ENCODE measurements around the gene PLAC8L1. TPM values are rescaled to one million over a fixed set of nuclear protein-coding genes. Genes with fewer than 3 reads are reported as not detected.
A peak's percentile ranks its signal among the peaks of the same experiment; 100 is the strongest.

Gene PLAC8L1
- polyA plus RNA-seq, 1 experiment, result 0.15 TPM

- CTCF ChIA-PET, result interaction anchor here (0.6 to 7.3 kb wide), 9 partner anchors 9 to 1846 kb away, joined by 3 to 61 read pairs (median 7); no protein-coding TSS in a partner anchor
- Histone ChIP-seq H3K27me3 (ENCODE audit: control insufficient read depth, insufficient read depth, low read length) (no peaks in the 10 kb centered on the region), H3K4me3 (ENCODE audit: low read depth, low read length) (no peak overlapping the region), H3K27ac (ENCODE audit: low read depth, low read length) (no peak overlapping the region), H3K9me3 (ENCODE audit: control insufficient read depth, insufficient read depth, low read length) (no peaks in the 10 kb centered on the region)
- POLR2A ChIA-PET, result no interaction called here
- no peak for DNase-seq (ENCODE audit: low read depth, low spot score)
- TF ChIP-seq CTCF (IDR thresholded peaks at IDR 0.05; ENCODE audit: low read depth, low read length), result no peak
These were observed 55.7 kb downstream of the PLAC8L1 start for GRCh38 chr5:146049704-146050026.

- CTCF ChIA-PET, result interaction anchor here (0.6 to 7.3 kb wide), 18 partner anchors 8 to 1845 kb away, joined by 3 to 61 read pairs (median 4); no protein-coding TSS in a partner anchor
- POLR2A ChIA-PET, result no interaction called here
- TF ChIP-seq CTCF (IDR thresholded peaks at IDR 0.05; ENCODE audit: low read depth, low read length), result peak; percentile 86
- Histone ChIP-seq H3K9me3 (ENCODE audit: control insufficient read depth, insufficient read depth, low read length) (no peaks in the 10 kb centered on the region), H3K27me3 (ENCODE audit: control insufficient read depth, insufficient read depth, low read length) (no peaks in the 10 kb centered on the region), H3K27ac (ENCODE audit: low read depth, low read length) (no peak overlapping the region), H3K4me3 (ENCODE audit: low read depth, low read length) (no peak overlapping the region)
- peak; percentile 65 for DNase-seq (ENCODE audit: low read depth, low spot score)
These were observed 56.2 kb downstream of the PLAC8L1 start for GRCh38 chr5:146048994-146049703.

- POLR2A ChIA-PET, result no interaction called here
- Histone ChIP-seq H3K27ac (ENCODE audit: low read depth, low read length) (no peak overlapping the region), H3K9me3 (ENCODE audit: control insufficient read depth, insufficient read depth, low read length) (no peaks in the 10 kb centered on the region), H3K4me3 (ENCODE audit: low read depth, low read length) (no peak overlapping the region), H3K27me3 (ENCODE audit: control insufficient read depth, insufficient read depth, low read length) (no peaks in the 10 kb centered on the region)
- CTCF ChIA-PET, result interaction anchor here (0.6 to 7.3 kb wide), 7 partner anchors 83 to 367 kb away, joined by 3 to 61 read pairs (median 6); no protein-coding TSS in a partner anchor
- TF ChIP-seq CTCF (IDR thresholded peaks at IDR 0.05; ENCODE audit: low read depth, low read length), result no peak
- DNase-seq (ENCODE audit: low read depth, low spot score), result no peak
These were observed 58.0 kb downstream of the PLAC8L1 start for GRCh38 chr5:146047396-146047795.

GRCh38 chr5:146043722-146044121 is 61.7 kb downstream of the PLAC8L1 start:
- Histone ChIP-seq H3K27me3 (ENCODE audit: control insufficient read depth, insufficient read depth, low read length) (no peaks in the 10 kb centered on the region), H3K4me3 (ENCODE audit: low read depth, low read length) (no peak overlapping the region), H3K27ac (ENCODE audit: low read depth, low read length) (no peak overlapping the region), H3K9me3 (ENCODE audit: control insufficient read depth, insufficient read depth, low read length) (no peaks in the 10 kb centered on the region)
- no peak for TF ChIP-seq CTCF (IDR thresholded peaks at IDR 0.05; ENCODE audit: low read depth, low read length)
- CTCF ChIA-PET, result interaction anchor here (1.1 kb wide), 1 partner anchor 1840 kb away, joined by 3 read pairs; no protein-coding TSS in a partner anchor
- POLR2A ChIA-PET, result no interaction called here
- no peak for DNase-seq (ENCODE audit: low read depth, low spot score)

- H3K9me3 ChIP-seq (ENCODE audit: control insufficient read depth, insufficient read depth, low read length), result no peaks in the 10 kb centered on the region
- TF ChIP-seq CTCF (IDR thresholded peaks at IDR 0.05; ENCODE audit: low read depth, low read length), result no peak
- CTCF ChIA-PET, result interaction anchor here (0.5 to 1.1 kb wide), 4 partner anchors 60 to 1839 kb away, joined by 3 read pairs; no protein-coding TSS in a partner anchor
- no peak overlapping the region for H3K27ac ChIP-seq (ENCODE audit: low read depth, low read length)
- POLR2A ChIA-PET, result no interaction called here
- peak; percentile 27 for DNase-seq (ENCODE audit: low read depth, low spot score)
- no peaks in the 10 kb centered on the region for H3K27me3 ChIP-seq (ENCODE audit: control insufficient read depth, insufficient read depth, low read length)
- no peak overlapping the region for H3K4me3 ChIP-seq (ENCODE audit: low read depth, low read length)
These were observed 62.6 kb downstream of the PLAC8L1 start for GRCh38 chr5:146042628-146043279.

All from AG04450 (cell line).